GM13976 (cell line): ENCODE results near the gene METTL27.
"Not testable (repeated sequence)": the region's sequence is repeated elsewhere in the genome, so short reads cannot be mapped to it uniquely, and the experiment has no call there.

Experiments used
- DNase-seq: peaks from one replicate; pipeline ENCODE4 v3.0.0; 2012; ENCODE audit warnings: low spot score
- in situ Hi-C: fragments of 300-500 bp; cut with MboI; formaldehyde crosslinking; loops from one replicate; pipeline ENCODE4 v1.12.0; 2022; ENCODE audit warnings: low sequenced_read_pairs, mixed read lengths, inconsistent platforms; ENCODE audit not compliant: unreplicated experiment
- TF ChIP-seq, protein P1 (sequence below): IDR thresholded peaks from 2 replicates; pipeline ENCODE4 v1.5.1; 2012; ENCODE audit warnings: borderline replicate concordance, mild to moderate bottlenecking; ENCODE audit not compliant: insufficient read depth; ENCODE audit errors: extremely low read depth, missing control alignments, control extremely low read depth

METTL27 gene

GRCh38 chr7:73791170-73791690 is 51.1 kb downstream of the METTL27 start:
- in situ Hi-C loops, DNase-seq: not testable (repeated sequence)

DNA sequence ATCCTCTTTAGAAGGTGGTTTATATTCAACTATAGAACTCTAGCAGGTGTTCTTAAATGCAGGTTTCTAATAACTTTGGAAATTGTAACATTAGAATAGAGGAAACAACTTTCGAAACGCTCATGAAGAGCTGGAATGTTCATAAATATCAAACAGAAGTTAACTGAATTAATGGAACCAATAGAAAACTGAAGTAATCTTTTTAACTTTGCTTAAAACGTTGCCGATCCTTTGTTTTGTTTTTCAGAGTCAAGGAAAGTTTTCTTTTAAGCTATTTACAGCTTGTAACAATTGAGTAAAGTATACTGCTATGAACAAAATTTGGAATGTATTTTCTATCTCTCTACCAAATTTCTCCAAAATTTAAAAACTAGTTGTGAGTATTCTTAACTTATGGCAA is 53.3 kb downstream of the METTL27 start:
- TF ChIP-seq, protein P1, sequence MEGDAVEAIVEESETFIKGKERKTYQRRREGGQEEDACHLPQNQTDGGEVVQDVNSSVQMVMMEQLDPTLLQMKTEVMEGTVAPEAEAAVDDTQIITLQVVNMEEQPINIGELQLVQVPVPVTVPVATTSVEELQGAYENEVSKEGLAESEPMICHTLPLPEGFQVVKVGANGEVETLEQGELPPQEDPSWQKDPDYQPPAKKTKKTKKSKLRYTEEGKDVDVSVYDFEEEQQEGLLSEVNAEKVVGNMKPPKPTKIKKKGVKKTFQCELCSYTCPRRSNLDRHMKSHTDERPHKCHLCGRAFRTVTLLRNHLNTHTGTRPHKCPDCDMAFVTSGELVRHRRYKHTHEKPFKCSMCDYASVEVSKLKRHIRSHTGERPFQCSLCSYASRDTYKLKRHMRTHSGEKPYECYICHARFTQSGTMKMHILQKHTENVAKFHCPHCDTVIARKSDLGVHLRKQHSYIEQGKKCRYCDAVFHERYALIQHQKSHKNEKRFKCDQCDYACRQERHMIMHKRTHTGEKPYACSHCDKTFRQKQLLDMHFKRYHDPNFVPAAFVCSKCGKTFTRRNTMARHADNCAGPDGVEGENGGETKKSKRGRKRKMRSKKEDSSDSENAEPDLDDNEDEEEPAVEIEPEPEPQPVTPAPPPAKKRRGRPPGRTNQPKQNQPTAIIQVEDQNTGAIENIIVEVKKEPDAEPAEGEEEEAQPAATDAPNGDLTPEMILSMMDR, result no peak
- in situ Hi-C loops, result no loop called here
- no peak for DNase-seq

GRCh38 chr7:73787786-73788048 is 54.6 kb downstream of the METTL27 start:
- in situ Hi-C loops, DNase-seq: not testable (repeated sequence)

- in situ Hi-C loops, result no loop called here
- TF ChIP-seq, protein P1, result no peak
- no peak for DNase-seq
These were observed 55.7 kb downstream of the METTL27 start for GRCh38 chr7:73786588-73786987.
